Lower leg skin (tissue), 4 donors: ENCODE results near the gene UBE2A. TPM values are rescaled to one million over a fixed set of nuclear protein-coding genes. Genes with fewer than 3 reads are reported as not detected.

ENCODE experiments used
- DNase-seq, 2 donors: peaks; one replicate each; pipeline ENCODE4 v3.0.0-alpha.2; 2019; ENCODE audit warnings: low spot score in 2 of 2
- H3K4me3 ChIP-seq: fragments of 200-600 bp; sonication (generic); 2 replicates; pipeline ENCODE4 v1.5.1; 2017; ENCODE audit warnings: mild to moderate bottlenecking, low read depth; ENCODE audit not compliant: poor library complexity, severe bottlenecking
- POLR2A ChIP-seq, 2 donors: fragments of 450-650 bp; IDR thresholded peaks; one replicate each; pipeline ENCODE4 v1.6.1; 2016 to 2017; ENCODE audit warnings: antibody characterized with exemption in 2 of 2, mild to moderate bottlenecking in 1 of 2, moderate library complexity in 1 of 2
- WGBS, 2 donors: methylation state at CpG; one replicate each; pipeline ENCODE4 v1.1.5; 2018; 5-methylcytosine and 5-hydroxymethylcytosine counted together
- intact Hi-C: fragments of 100-400 bp; cut with DNase I; formaldehyde crosslinking; loops from one replicate; pipeline ENCODE4 v1.15.0; 2023; ENCODE audit warnings: low total_unique reads
- total RNA-seq, 4 donors: library from RNA; depleted of rRNA; stranded (reverse); fragments of >200 nt; gene quantifications; one replicate each; pipeline ENCODE4 v1.1.0, GENCODE V29; 2016
- TF ChIP-seq, protein P1 (sequence below), 3 donors: fragments of 450-650 bp; IDR thresholded peaks; one replicate each; pipeline ENCODE4 v1.5.1; 2016; ENCODE audit warnings: antibody characterized with exemption in 3 of 3, mild to moderate bottlenecking in 3 of 3, moderate library complexity in 2 of 3

Gene UBE2A
- total RNA-seq, 4 donors from 2014 or later, result 20.6 to 24.4 (median 22.4) TPM

DNA sequence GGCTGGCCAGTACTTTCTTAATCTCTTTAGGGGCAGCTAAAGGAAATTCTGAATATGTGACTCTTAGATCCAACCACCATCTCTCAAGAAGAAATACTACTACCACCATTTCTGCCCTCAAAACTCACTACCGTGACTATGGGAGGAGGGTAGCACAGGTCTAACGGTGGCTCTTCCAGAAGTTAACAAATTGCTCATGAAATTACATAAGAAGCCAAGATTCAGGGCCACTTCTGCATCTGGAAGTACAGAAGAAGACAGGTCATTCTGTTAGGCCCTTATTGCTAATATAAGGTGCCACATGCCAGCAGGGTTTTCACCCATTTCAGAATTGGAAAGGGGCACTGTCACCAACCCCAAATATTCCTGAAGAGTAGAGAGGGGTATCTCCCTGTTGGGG, 51.5 kb downstream of the UBE2A start:
- WGBS, 2 donors, result 88 to 92% methylated on average over 2 of the region's 2 CpGs
- intact Hi-C loops, result no loop called here
- DNase-seq, result no peak
- H3K4me3 ChIP-seq, result no peak overlapping the region
- TF ChIP-seq POLR2A (IDR thresholded peaks at IDR 0.05), result no peak
- TF ChIP-seq, protein P1, sequence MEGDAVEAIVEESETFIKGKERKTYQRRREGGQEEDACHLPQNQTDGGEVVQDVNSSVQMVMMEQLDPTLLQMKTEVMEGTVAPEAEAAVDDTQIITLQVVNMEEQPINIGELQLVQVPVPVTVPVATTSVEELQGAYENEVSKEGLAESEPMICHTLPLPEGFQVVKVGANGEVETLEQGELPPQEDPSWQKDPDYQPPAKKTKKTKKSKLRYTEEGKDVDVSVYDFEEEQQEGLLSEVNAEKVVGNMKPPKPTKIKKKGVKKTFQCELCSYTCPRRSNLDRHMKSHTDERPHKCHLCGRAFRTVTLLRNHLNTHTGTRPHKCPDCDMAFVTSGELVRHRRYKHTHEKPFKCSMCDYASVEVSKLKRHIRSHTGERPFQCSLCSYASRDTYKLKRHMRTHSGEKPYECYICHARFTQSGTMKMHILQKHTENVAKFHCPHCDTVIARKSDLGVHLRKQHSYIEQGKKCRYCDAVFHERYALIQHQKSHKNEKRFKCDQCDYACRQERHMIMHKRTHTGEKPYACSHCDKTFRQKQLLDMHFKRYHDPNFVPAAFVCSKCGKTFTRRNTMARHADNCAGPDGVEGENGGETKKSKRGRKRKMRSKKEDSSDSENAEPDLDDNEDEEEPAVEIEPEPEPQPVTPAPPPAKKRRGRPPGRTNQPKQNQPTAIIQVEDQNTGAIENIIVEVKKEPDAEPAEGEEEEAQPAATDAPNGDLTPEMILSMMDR (IDR thresholded peaks at IDR 0.05), result no peak

Other genes with a start within 250 kb of the UBE2A start
- 10 to 100 TPM; 28.1 to 44.5 (median 35.9) TPM for gene SLC25A43, start 175.2 kb upstream of the UBE2A start, total RNA-seq
- gene SLC25A5, start 106.1 kb upstream of the UBE2A start, total RNA-seq, result 100 to 1,000 TPM; 226 to 449 (median 361) TPM
- gene STEEP1, start 9.2 kb upstream of the UBE2A start, total RNA-seq, result 10 to 100 TPM; 25.9 to 29.4 (median 27.8) TPM
- 10 to 100 TPM in 2 of 4 donors, 1 to 10 TPM in 2; 8.9 to 16.6 (median 10.4) TPM for gene NKRF, start 31.9 kb downstream of the UBE2A start, total RNA-seq
- gene SEPTIN6, start 118.6 kb downstream of the UBE2A start, total RNA-seq, result 10 to 100 TPM in 2 of 4 donors, 1 to 10 TPM in 2; 7.8 to 11.9 (median 10.4) TPM
- 1 to 10 TPM in 1 of 4 donors, under 1 TPM in 3; 0.20 to 1.3 (median 0.56) TPM for gene SOWAHD, start 184.0 kb downstream of the UBE2A start, total RNA-seq
- 1,000 to 10,000 TPM; 2,066 to 6,085 (median 2,614) TPM for gene RPL39, start 217.1 kb downstream of the UBE2A start, total RNA-seq